HUES64 (cell line): ENCODE results near the gene GMPR2.

Experiments used
- H3K27ac ChIP-seq: 2 replicates; pipeline ENCODE4 v1.7.0; 2013; ENCODE audit warnings: low read depth, low read length, inconsistent platforms
- H3K27me3 ChIP-seq: 2 replicates; pipeline ENCODE4 v1.6.1; 2013; ENCODE audit warnings: mild to moderate bottlenecking, low read length; ENCODE audit not compliant: insufficient read depth
- H3K36me3 ChIP-seq: 2 replicates; pipeline ENCODE4 v1.6.1; 2013; ENCODE audit warnings: mild to moderate bottlenecking, low read length; ENCODE audit not compliant: insufficient read depth
- H3K4me1 ChIP-seq: 2 replicates; pipeline ENCODE4 v1.6.1; 2013; ENCODE audit warnings: mild to moderate bottlenecking, low read length, moderate library complexity; ENCODE audit not compliant: insufficient read depth
- H3K4me3 ChIP-seq: 2 replicates; pipeline ENCODE4 v1.5.1; 2013; ENCODE audit warnings: mild to moderate bottlenecking, low read length, moderate library complexity
- H3K9ac ChIP-seq: 2 replicates; pipeline ENCODE4 v1.6.1; 2013; ENCODE audit warnings: mild to moderate bottlenecking, low read depth, low read length
- H3K9me3 ChIP-seq: 2 replicates; pipeline ENCODE4 v1.6.1; 2013; ENCODE audit warnings: low read depth, low read length; ENCODE audit not compliant: insufficient read depth
- WGBS: fragments of 150-250, 120-280 bp; methylation state at CpG from one replicate; pipeline ENCODE4 v1.1.7; 2013; ENCODE audit warnings: missing lambda C conversion rate; 5-methylcytosine and 5-hydroxymethylcytosine counted together

The GMPR2 gene

DNA sequence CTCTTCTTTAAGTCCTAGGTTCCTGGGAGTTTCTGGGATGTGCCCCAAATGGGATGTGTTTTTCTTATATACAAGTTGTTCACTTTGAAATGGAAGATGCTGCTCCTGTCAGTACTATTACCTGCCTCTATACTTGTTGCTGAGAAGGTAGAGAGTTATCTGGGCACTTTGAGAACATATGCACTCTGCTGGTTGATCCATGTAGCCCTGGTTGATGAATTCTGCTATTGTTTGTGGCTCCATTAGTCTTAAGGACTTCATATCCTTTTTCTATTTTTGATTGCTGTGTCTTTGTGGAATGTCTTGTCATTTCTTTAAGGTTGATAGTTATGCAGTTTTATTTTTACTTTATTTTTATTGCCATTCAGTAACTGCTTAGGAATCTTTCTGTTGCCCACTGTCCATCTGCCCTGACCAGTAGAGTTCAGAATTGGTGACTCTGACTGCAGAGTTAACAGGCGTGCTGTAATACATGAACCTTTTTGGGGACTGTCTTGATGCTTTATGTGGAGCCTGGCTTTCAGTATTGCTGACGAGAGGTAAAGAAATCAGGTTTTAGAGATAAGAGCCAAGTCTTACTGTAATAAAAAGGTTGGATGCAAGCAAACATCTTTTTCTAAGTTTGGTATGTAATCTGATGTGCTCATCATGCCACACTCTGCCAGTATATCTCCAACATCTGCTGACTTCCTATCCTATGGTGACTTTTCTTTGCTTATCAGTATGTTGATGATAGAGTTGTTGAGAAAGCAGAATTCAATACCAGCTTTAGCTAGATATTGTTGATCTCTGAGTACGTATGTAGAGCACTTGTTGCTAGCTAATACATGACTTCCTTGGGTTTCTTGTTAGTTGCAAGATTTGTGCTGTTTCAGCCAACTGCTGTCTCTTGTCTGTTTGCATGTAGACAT, 1.6 kb downstream of the GMPR2 start:
- Histone ChIP-seq H3K27me3 (no peaks in the 10 kb centered on the region), H3K9me3 (no peaks in the 10 kb centered on the region), H3K36me3 (peaks cover 53% of the 10 kb centered on the region), H3K27ac (no peak overlapping the region), H3K4me1 (0 out of 2 replicates have a peak, but pooled peaks cover 5% of the 10 kb centered on the region), H3K9ac (no peak overlapping the region), H3K4me3 (no peak overlapping the region)
- 92% methylated on average over 3 of the region's 3 CpGs for WGBS

- Histone ChIP-seq H3K4me3 (no peak overlapping the region), H3K4me1 (0 out of 2 replicates have a peak, but pooled peaks cover 5% of the 10 kb centered on the region), H3K9ac (no peak overlapping the region), H3K27ac (no peak overlapping the region), H3K36me3 (peaks cover 70% of the 10 kb centered on the region), H3K27me3 (no peaks in the 10 kb centered on the region), H3K9me3 (no peaks in the 10 kb centered on the region)
- 100% methylated on average over 5 of the region's 5 CpGs for WGBS
These were observed 3.3 kb downstream of the GMPR2 start for GRCh38 chr14:24235804-24236688.

- H3K27me3 ChIP-seq, result no peaks in the 10 kb centered on the region
- no peaks in the 10 kb centered on the region for H3K9me3 ChIP-seq
- H3K36me3 ChIP-seq, result peaks cover 71% of the 10 kb centered on the region
- H3K27ac ChIP-seq, result no peak overlapping the region
- no peak overlapping the region for H3K9ac ChIP-seq
- H3K4me1 ChIP-seq, result 0 out of 2 replicates have a peak, but pooled peaks cover 5% of the 10 kb centered on the region
- WGBS, result 95% methylated on average over 6 of the region's 6 CpGs
- no peak overlapping the region for H3K4me3 ChIP-seq
These were observed 4.1 kb downstream of the GMPR2 start for GRCh38 chr14:24236689-24237462.

DNA sequence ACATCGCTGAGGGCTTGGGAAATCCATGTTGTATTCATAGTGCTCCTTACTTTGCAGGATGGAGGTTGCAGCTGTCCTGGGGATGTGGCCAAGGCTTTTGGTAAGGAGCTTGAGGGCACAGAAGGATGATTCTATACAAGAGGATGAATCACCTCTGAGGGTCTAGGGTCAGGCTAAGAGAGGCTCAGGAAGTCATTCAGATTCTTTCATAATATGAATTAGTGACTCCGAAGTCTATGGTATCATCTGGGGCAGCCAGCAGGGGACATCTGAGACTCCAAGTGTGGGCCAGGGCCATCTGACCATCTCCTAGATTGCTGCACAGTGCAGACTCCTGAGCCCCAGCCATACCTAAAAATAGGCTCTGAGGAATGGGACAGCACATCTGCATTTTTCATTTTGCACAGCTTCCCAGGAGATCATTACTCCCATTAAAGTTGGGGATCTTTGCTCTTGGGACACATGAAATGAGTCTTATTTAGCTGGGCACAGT, 4.8 kb downstream of the GMPR2 start:
- Histone ChIP-seq H3K9ac (no peak overlapping the region), H3K27me3 (no peaks in the 10 kb centered on the region), H3K36me3 (peaks cover 71% of the 10 kb centered on the region), H3K4me1 (0 out of 2 replicates have a peak, but pooled peaks cover 5% of the 10 kb centered on the region), H3K9me3 (no peaks in the 10 kb centered on the region), H3K27ac (no peak overlapping the region), H3K4me3 (no peak overlapping the region)
- 95% methylated on average over 2 of the region's 2 CpGs for WGBS

- Histone ChIP-seq H3K4me1 (0 out of 2 replicates have a peak, but pooled peaks cover 5% of the 10 kb centered on the region), H3K27me3 (no peaks in the 10 kb centered on the region), H3K9me3 (no peaks in the 10 kb centered on the region), H3K36me3 (peaks cover 71% of the 10 kb centered on the region), H3K9ac (no peak overlapping the region), H3K27ac (no peak overlapping the region), H3K4me3 (no peak overlapping the region)
- 94% methylated on average over 5 of the region's 5 CpGs for WGBS
These were observed 5.4 kb downstream of the GMPR2 start for GRCh38 chr14:24238123-24238522.

- H3K27ac ChIP-seq, result no peak overlapping the region
- peaks cover 6% of the 10 kb centered on the region; the same call in 1 of the 2 replicates for H3K4me1 ChIP-seq
- 95% methylated on average over 5 of the region's 5 CpGs for WGBS
- H3K27me3 ChIP-seq, result no peaks in the 10 kb centered on the region
- no peak overlapping the region for H3K9ac ChIP-seq
- no peak overlapping the region for H3K4me3 ChIP-seq
- H3K36me3 ChIP-seq, result peaks cover 71% of the 10 kb centered on the region
- no peaks in the 10 kb centered on the region for H3K9me3 ChIP-seq
These were observed 5.9 kb downstream of the GMPR2 start for GRCh38 chr14:24238527-24239037.

GRCh38 chr14:24240110-24240918, 7.6 kb downstream of the GMPR2 start:
- peaks cover 5% of the 10 kb centered on the region; the same call in 1 of the 2 replicates for H3K4me1 ChIP-seq
- H3K4me3 ChIP-seq, result no peak overlapping the region
- no peak overlapping the region for H3K27ac ChIP-seq
- no peaks in the 10 kb centered on the region for H3K9me3 ChIP-seq
- WGBS, result 98% methylated on average over 9 of the region's 9 CpGs
- H3K9ac ChIP-seq, result no peak overlapping the region
- H3K36me3 ChIP-seq, result peaks cover 59% of the 10 kb centered on the region
- no peaks in the 10 kb centered on the region for H3K27me3 ChIP-seq

DNA sequence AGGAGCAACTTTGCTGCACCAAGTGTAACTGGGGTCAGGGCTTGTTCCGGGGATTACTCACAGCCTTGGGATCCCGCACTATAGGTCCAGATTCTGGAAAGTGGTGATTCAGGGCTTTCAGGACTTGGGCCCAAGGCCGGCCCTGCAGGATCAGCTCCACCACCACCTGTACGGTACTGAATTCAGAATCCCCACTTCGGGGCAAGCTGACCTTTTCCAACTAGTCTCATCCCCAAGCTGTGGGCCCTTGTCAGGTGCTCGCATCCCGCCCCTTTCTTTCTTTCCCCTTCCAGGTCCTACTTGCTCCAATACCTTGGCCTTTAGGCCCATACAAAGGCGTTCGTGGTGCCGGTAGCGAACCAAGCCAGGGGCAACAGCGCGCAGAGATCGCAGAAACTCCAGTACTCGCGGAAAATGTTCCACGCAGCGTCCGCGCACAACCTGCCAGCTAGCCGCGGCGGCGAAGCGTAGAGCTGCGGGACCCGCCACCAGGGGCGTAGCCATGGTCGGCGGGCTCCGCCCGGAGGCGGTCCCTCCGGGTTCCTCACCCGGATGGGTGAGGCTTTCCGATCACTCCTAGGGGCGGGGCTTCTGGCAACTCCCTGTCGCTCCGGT, 9.2 kb downstream of the GMPR2 start:
- 4% methylated on average over 39 of the region's 39 CpGs for WGBS

DNA sequence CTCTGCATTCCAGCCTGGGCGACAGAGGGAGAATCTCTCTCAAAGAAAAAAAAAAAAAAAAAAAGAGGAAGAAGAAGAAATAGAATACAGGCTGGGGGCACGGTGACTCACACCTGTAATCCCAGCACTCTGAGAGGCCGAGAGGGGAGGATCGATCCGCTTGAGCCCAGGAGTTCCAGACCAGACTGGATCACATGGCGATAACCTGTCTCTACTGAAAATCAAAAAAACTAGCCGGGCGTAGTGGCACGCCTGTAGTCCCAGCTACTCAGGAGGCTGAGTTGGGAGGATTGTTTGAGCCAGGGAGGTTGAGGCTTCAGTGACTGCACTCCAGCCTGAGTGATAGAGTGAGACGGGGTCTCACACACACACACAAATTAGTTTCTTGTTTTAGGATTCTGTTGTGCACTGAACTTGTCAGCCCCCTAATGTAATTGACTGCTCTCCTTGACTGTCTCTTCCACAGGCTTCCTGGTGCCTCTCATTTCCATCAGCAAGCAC, 10.7 kb downstream of the GMPR2 start:
- peak overlapping the region; percentile 69 for H3K9ac ChIP-seq
- H3K27ac ChIP-seq, result peak overlapping the region; percentile 95; the same call in 1 of the 2 replicates
- peak overlapping the region; percentile 78 for H3K4me3 ChIP-seq
- WGBS, result 64% methylated on average over 9 of the region's 10 CpGs
- H3K4me1 ChIP-seq, result peaks cover 5% of the 10 kb centered on the region; the same call in 1 of the 2 replicates
- H3K27me3 ChIP-seq, result no peaks in the 10 kb centered on the region
- H3K36me3 ChIP-seq, result peaks cover 28% of the 10 kb centered on the region
- no peaks in the 10 kb centered on the region for H3K9me3 ChIP-seq

More for the DNA sequence above, 9.2 kb downstream of the GMPR2 start:
- peaks cover 5% of the 10 kb centered on the region; the same call in 1 of the 2 replicates for H3K4me1 ChIP-seq
- peak overlapping the region; percentile 78 for H3K4me3 ChIP-seq
- H3K9me3 ChIP-seq, result no peaks in the 10 kb centered on the region
- peak overlapping the region; percentile 95 for H3K27ac ChIP-seq
- H3K27me3 ChIP-seq, result no peaks in the 10 kb centered on the region
- peak overlapping the region; percentile 69 for H3K9ac ChIP-seq
- peaks cover 42% of the 10 kb centered on the region for H3K36me3 ChIP-seq
